GM12878 (cell line): ENCODE results near the gene MYOCD. TPM values are rescaled to one million over a fixed set of nuclear protein-coding genes. Genes with fewer than 3 reads are reported as not detected.
A peak's percentile ranks its signal among the peaks of the same experiment; 100 is the strongest.

Experiments
- ATAC-seq: fragments of 200-7000 bp; cut with Tn5 transposase; 3 replicates; pipeline ENCODE4 v1.9.1; 2020; ENCODE audit warnings: mild to moderate bottlenecking, moderate library complexity
- BruUV-seq: library from RNA; stranded (reverse); fragments of 400-500 nt; replicated peaks from 2 replicates; lab custom pipeline; 2021; lab: Mats Ljungman, UMichigan
- CTCF ChIA-PET: fragments of 300-600 bp; sonication (Branson Sonifier 250); formaldehyde crosslinking; extraction: SDS; loops from one replicate; lab custom pipeline; 2021; ENCODE audit warnings: inconsistent platforms; lab: Yijun Ruan, JAX
- POLR2A ChIA-PET: fragments of 350-600 bp; formaldehyde crosslinking; extraction: SDS; loops from one replicate; lab custom pipeline; 2021; ENCODE audit warnings: inconsistent platforms; lab: Charles Lee
- RAD21 ChIA-PET: fragments of 300-600 bp; sonication (Branson Sonifier 250); formaldehyde crosslinking; loops from one replicate; lab custom pipeline; 2023; ENCODE audit warnings: antibody characterized with exemption; ENCODE audit not compliant: unreplicated experiment; lab: Charles Lee
- SMC1A ChIA-PET: fragments of 300-600 bp; sonication (Branson Sonifier 250); formaldehyde crosslinking; loops from one replicate; lab custom pipeline; 2023; ENCODE audit not compliant: unreplicated experiment, uncharacterized antibody; lab: Charles Lee
- DNase-seq: peaks from one replicate; pipeline ENCODE4 v3.0.0-alpha.2; 2011; ENCODE audit warnings: low read depth, low spot score
- FAIRE-seq: peaks from 3 replicates; lab custom pipeline; 2011; peaks lifted over from hg19 to GRCh38; lab: Jason Lieb, UNC
- H2AFZ ChIP-seq: 2 replicates; pipeline ENCODE4 v1.6.0; 2011; ENCODE audit warnings: low read depth, low read length, control low read depth; ENCODE audit not compliant: control insufficient read depth
- H3K27ac ChIP-seq: 2 replicates; pipeline ENCODE4 v1.5.1; 2011; ENCODE audit warnings: control low read depth; ENCODE audit not compliant: control insufficient read depth, insufficient read depth
- H3K27me3 ChIP-seq, 2 experiments: replicated peaks in 1 of 2; 2 replicates each; pipeline versions ENCODE4 v1.6.0 to v1.6.1; 2011; ENCODE audit warnings: low read length in 1 of 2; ENCODE audit not compliant: control insufficient read depth in 2 of 2, insufficient read depth in 2 of 2
- H3K36me3 ChIP-seq, 2 experiments: 2 replicates each; pipeline ENCODE4 v1.5.1; 2011; ENCODE audit warnings: low read length in 1 of 2; ENCODE audit not compliant: control insufficient read depth in 2 of 2, insufficient read depth in 2 of 2
- H3K4me1 ChIP-seq: 2 replicates; pipeline ENCODE4 v1.6.1; 2011; ENCODE audit warnings: mild to moderate bottlenecking, low read length, moderate library complexity, mixed read lengths; ENCODE audit not compliant: control insufficient read depth, insufficient read depth
- H3K4me2 ChIP-seq: 2 replicates; pipeline ENCODE4 v1.6.0; 2011; ENCODE audit warnings: control low read depth; ENCODE audit not compliant: control insufficient read depth, insufficient read depth
- H3K4me3 ChIP-seq: fragments of 200-600 bp; sonication (generic); 2 replicates; pipeline ENCODE4 v1.5.1; 2016
- H3K79me2 ChIP-seq: 2 replicates; pipeline ENCODE4 v1.6.0; 2011; ENCODE audit warnings: low read length; ENCODE audit not compliant: control insufficient read depth, insufficient read depth
- H3K9ac ChIP-seq: 2 replicates; pipeline ENCODE4 v1.8.0; 2011; ENCODE audit warnings: low read length, control low read depth, mixed read lengths; ENCODE audit not compliant: control insufficient read depth, insufficient read depth
- H3K9me3 ChIP-seq: replicated peaks from 3 replicates; pipeline ENCODE4 v1.5.1; 2011; ENCODE audit warnings: mild to moderate bottlenecking, low read length; ENCODE audit not compliant: control insufficient read depth, insufficient read depth
- H4K20me1 ChIP-seq: 2 replicates; pipeline ENCODE4 v1.6.0; 2011; ENCODE audit not compliant: control insufficient read depth, insufficient read depth
- BCL11A ChIP-seq: IDR thresholded peaks from 2 replicates; pipeline ENCODE4 v1.6.1; 2011; ENCODE audit warnings: low read depth, low read length
- CREB1 ChIP-seq: IDR thresholded peaks from 2 replicates; pipeline ENCODE4 v1.6.1; 2012; ENCODE audit warnings: low read depth, mild to moderate bottlenecking, inconsistent platforms
- EED ChIP-seq: sonication (generic); IDR thresholded peaks from 2 replicates; pipeline ENCODE4 v1.6.1; 2016; ENCODE audit warnings: antibody characterized with exemption, low read depth
- GATAD2B ChIP-seq: fragments of 450-650 bp; conservative IDR thresholded peaks from 2 replicates; pipeline ENCODE4 v1.6.1; 2017; ENCODE audit warnings: low read depth, mild to moderate bottlenecking, moderate library complexity
- MXI1 ChIP-seq: fragments of 150-350 bp; IDR thresholded peaks from 2 replicates; pipeline ENCODE4 v1.6.1; 2011; ENCODE audit warnings: low read depth, mild to moderate bottlenecking, inconsistent platforms, low read length, improper control_type of control experiment
- NR2C1 ChIP-seq: fragments of 450-650 bp; IDR thresholded peaks from 2 replicates; pipeline ENCODE4 v1.6.1; 2017; ENCODE audit warnings: antibody characterized with exemption, mild to moderate bottlenecking, moderate library complexity
- PAX8 ChIP-seq: fragments of 450-650 bp; IDR thresholded peaks from 2 replicates; pipeline ENCODE4 v1.6.1; 2017; ENCODE audit warnings: mild to moderate bottlenecking, moderate library complexity
- POLR2AphosphoS5 ChIP-seq: IDR thresholded peaks from 2 replicates; pipeline ENCODE4 v1.6.1; 2011; ENCODE audit warnings: mild to moderate bottlenecking, low read length, inconsistent platforms
- PRDM15 ChIP-seq: fragments of 450-650 bp; formaldehyde crosslinking; IDR thresholded peaks from 2 replicates; pipeline ENCODE4 v1.4.0; 2020; ENCODE audit warnings: mild to moderate bottlenecking, moderate library complexity
- SRF ChIP-seq, 2 experiments: IDR thresholded peaks; 2 replicates each; pipeline ENCODE4 v1.6.1; 2011; ENCODE audit warnings: low read depth in 2 of 2, low read length in 2 of 2, mild to moderate bottlenecking in 1 of 2, moderate library complexity in 1 of 2
- TCF7 ChIP-seq: IDR thresholded peaks from 2 replicates; pipeline ENCODE4 v1.6.1; 2014; ENCODE audit warnings: antibody characterized with exemption, borderline replicate concordance
- YBX1 ChIP-seq: fragments of 450-650 bp; IDR thresholded peaks from 2 replicates; pipeline ENCODE4 v1.6.1; 2016; ENCODE audit warnings: antibody characterized with exemption
- ZBED1 ChIP-seq: IDR thresholded peaks from 2 replicates; pipeline ENCODE4 v1.6.1; 2016; ENCODE audit warnings: borderline replicate concordance
- ZBTB40 ChIP-seq: fragments of 450-650 bp; IDR thresholded peaks from 2 replicates; pipeline ENCODE4 v1.6.1; 2016; ENCODE audit warnings: mild to moderate bottlenecking, moderate library complexity, borderline replicate concordance
- WGBS: methylation state at CpG from one replicate; pipeline ENCODE4 v1.1.6; 2016; ENCODE audit warnings: low lambda C conversion rate; ENCODE audit not compliant: insufficient replicate concordance, insufficient coverage; ENCODE audit errors: missing lambda C conversion rate; 5-methylcytosine and 5-hydroxymethylcytosine counted together
- in situ Hi-C: fragments of 300-500 bp; cut with MboI; formaldehyde crosslinking; loops from 9 replicates; pipeline ENCODE4 v1.14.3; 2018; ENCODE audit warnings: mixed read lengths
- intact Hi-C: fragments of 100-400 bp; cut with micrococcal nuclease; formaldehyde crosslinking; loops from one replicate; pipeline ENCODE4 v1.14.2; 2022; ENCODE audit not compliant: unreplicated experiment
- polyA plus RNA-seq, 11 experiments: library from polyadenylated mRNA; depleted of rRNA in 4 of 11; unstranded in 6 of 11; stranded (reverse) in 5 of 11; fragments of >200 nt; fragmentation: Nextera tagmentation in 4 of 11; fragmentation: Illumina TruSeq in 1 of 11; extraction: Ambion mirVana in 4 of 11; extraction: Trizol in 1 of 11; gene quantifications; 1 replicate in 1 of 11; 2 replicates in 10 of 11; pipeline versions ENCODE4 v1.2.1 to v1.2.3, GENCODE V29; 2011 to 2016; ENCODE audit warnings: inconsistent platforms in 2 of 11, missing spikeins in 2 of 11, low read depth in 1 of 11
- total RNA-seq, 4 experiments: library from RNA; depleted of rRNA in 3 of 4; stranded (reverse); fragments of >200 nt in 3 of 4; fragmentation: Illumina TruSeq in 1 of 4; extraction: Trizol in 1 of 4; gene quantifications; 2 replicates each; pipeline versions ENCODE4 v1.2.1 to v1.2.3, GENCODE V29; 2013 to 2021

MYOCD gene
- total and polyA plus RNA-seq, 10 of the 15 experiments (the other 5 are each of a cell fraction or from before 2014, with no cell fraction given) = not detected

DNA sequence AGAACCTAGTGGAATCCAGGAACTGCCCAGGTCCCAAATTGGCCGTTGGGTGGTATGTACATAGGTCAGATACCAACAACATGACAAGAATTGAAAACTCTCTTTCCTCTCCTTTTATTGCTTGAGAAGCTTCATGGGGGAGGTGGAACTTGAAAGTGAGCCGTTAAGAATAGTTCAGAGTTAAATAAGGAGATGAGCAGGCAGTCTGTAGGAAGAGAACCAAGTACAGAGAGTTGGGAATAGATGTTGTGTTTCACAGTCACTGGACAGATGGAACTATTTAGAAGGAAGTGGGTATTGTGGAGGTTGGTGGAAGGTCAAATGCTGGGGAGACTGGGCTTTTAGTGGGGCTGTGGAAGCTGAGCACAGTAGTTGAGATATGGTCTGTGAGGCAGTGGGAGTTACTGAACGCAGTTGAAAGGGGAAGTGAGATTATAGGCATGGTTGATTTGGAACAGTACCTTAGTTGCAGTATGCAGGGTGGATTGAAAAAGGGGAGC lies 150.0 kb downstream of the MYOCD start:
- Histone ChIP-seq H4K20me1 (no peaks in the 10 kb centered on the region), H3K9ac (peak overlapping the region; percentile 50), H3K36me3 (no peaks in the 10 kb centered on the region), H3K79me2 (no peaks in the 10 kb centered on the region), H3K9me3 (no peaks in the 10 kb centered on the region; the same call in 2 of the 3 replicates), H3K4me3 (no peak overlapping the region; the same call in 1 of the 2 replicates), H2AFZ (peak overlapping the region; percentile 82), H3K27me3 (no peaks in the 10 kb centered on the region), H3K27ac (peak overlapping the region; percentile 89), H3K4me1 (peaks cover 25% of the 10 kb centered on the region), H3K4me2 (peak overlapping the region; percentile 88)
- POLR2A ChIA-PET = interaction anchor here (0.6 kb wide), 1 partner anchor 68 kb away, joined by 6 read pairs; no protein-coding TSS in a partner anchor
- no TSS peak for BruUV-seq
- CTCF ChIA-PET = no interaction called here
- in situ Hi-C loops (no loop called here), intact Hi-C loops (no loop called here)
- DNase-seq = peak; percentile 82
- peak; percentile 72 for FAIRE-seq
- RAD21 ChIA-PET = interaction anchor here (0.9 kb wide), 1 partner anchor 203 kb away, joined by 3 read pairs; the partner anchor contains the start of gene ELAC2
- ATAC-seq = peak; percentile 100
- 4% methylated on average over 3 of the region's 3 CpGs for WGBS
- SMC1A ChIA-PET = no interaction called here
- TF ChIP-seq MXI1 (no peak), NR2C1 (no peak), POLR2AphosphoS5 (peak; percentile 58), PRDM15 (no peak), ZBED1 (no peak), YBX1 (no peak), TCF7 (no peak), SRF (IDR thresholded peaks at IDR 0.05; ENCODE audit: low read depth in 2 of 2, low read length in 2 of 2) (no peak), EED (peak; percentile 82), BCL11A (peak; percentile 77), ZBTB40 (no peak), CREB1 (no peak), PAX8 (no peak), GATAD2B (peak; percentile 48; the same call in 1 of the 2 replicates)
